DND-41 (cell line): ENCODE measurements around the gene FCAR.

Experiments
- EZH2 ChIP-seq: IDR thresholded peaks from 3 replicates; pipeline ENCODE4 v1.6.1; 2012; ENCODE audit warnings: borderline replicate concordance, low read depth, mild to moderate bottlenecking, moderate library complexity, low read length, inconsistent platforms; ENCODE audit not compliant: severe bottlenecking
- TF ChIP-seq, protein P1 (sequence below): IDR thresholded peaks from 2 replicates; pipeline ENCODE4 v1.5.1; 2012; ENCODE audit warnings: borderline replicate concordance, low read length, moderate library complexity, mild to moderate bottlenecking; ENCODE audit not compliant: poor library complexity, severe bottlenecking; ENCODE audit errors: extremely low read depth

DNA sequence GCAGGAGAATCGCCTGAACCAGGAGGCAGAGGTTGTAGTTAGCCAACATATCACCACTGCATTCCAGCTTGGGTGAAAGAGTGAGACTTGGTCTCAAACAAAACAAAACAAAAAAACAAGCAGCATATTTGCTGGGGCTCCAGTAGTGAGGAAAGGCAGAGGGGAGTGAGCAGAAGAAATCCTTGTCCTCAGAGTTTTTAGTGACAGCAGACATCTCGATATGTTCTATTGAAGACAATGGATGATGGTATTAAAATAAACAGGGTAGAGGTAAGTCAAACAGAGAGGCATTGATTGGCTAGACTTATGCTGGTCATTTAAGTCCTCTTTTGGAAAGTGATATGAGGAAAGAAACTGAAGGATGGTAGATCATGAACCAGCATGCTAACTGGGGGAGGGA is 54.3 kb downstream of the FCAR start:
- no peak for TF ChIP-seq EZH2
- TF ChIP-seq, protein P1, sequence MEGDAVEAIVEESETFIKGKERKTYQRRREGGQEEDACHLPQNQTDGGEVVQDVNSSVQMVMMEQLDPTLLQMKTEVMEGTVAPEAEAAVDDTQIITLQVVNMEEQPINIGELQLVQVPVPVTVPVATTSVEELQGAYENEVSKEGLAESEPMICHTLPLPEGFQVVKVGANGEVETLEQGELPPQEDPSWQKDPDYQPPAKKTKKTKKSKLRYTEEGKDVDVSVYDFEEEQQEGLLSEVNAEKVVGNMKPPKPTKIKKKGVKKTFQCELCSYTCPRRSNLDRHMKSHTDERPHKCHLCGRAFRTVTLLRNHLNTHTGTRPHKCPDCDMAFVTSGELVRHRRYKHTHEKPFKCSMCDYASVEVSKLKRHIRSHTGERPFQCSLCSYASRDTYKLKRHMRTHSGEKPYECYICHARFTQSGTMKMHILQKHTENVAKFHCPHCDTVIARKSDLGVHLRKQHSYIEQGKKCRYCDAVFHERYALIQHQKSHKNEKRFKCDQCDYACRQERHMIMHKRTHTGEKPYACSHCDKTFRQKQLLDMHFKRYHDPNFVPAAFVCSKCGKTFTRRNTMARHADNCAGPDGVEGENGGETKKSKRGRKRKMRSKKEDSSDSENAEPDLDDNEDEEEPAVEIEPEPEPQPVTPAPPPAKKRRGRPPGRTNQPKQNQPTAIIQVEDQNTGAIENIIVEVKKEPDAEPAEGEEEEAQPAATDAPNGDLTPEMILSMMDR: no peak
